IPS-15b (cell line): ENCODE data around the gene CORO2B.

Experiments used
- H3K27me3 ChIP-seq: one replicate; pipeline ENCODE4 v1.6.1; 2013; ENCODE audit warnings: low read length; ENCODE audit not compliant: control insufficient read depth, insufficient read depth
- H3K36me3 ChIP-seq: one replicate; pipeline ENCODE4 v1.6.1; 2013; ENCODE audit warnings: low read length; ENCODE audit not compliant: control insufficient read depth, insufficient read depth
- H3K4me1 ChIP-seq: one replicate; pipeline ENCODE4 v1.6.1; 2013; ENCODE audit warnings: mild to moderate bottlenecking, low read length; ENCODE audit not compliant: control insufficient read depth, insufficient read depth
- H3K4me3 ChIP-seq: one replicate; pipeline ENCODE4 v1.5.1; 2013; ENCODE audit warnings: low read depth, low read length
- H3K9ac ChIP-seq: one replicate; pipeline ENCODE4 v1.6.1; 2013; ENCODE audit warnings: low read depth, mild to moderate bottlenecking, low read length
- H3K9me3 ChIP-seq: one replicate; pipeline ENCODE4 v1.6.1; 2013; ENCODE audit warnings: mild to moderate bottlenecking, low read length; ENCODE audit not compliant: control insufficient read depth, insufficient read depth

The CORO2B gene

DNA sequence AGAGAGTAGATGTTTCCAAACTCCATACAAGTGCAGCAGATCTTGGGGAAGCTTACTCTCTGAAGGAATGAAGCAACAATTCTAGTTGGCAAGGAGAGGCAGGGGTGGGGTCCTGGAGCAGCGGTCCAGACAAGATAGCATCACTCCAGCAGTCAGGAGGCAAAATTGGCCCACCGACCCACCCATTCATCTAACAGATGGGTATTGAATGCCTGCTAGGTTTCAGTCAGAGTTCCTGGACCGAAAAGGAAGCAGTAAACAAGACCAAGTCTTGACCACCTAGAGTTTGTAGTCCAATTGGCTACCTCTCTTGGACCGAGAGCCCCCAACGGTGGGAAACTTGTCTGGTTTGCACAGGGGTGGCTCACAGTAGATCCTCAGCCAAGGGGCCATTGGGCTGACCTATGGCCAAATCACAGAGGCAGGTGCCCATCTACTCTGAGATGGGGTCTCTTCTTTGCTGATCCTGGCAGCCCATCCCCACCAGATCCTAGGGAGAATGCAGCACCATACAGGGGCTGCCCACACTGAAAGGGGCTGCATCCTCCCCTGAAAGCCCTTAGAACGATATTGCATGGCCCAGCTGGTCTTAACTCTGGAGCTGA, 74.3 kb downstream of the CORO2B start:
- Histone ChIP-seq H3K27me3 (no peaks in the 10 kb centered on the region), H3K9ac (no peak overlapping the region), H3K4me1 (peaks cover 15% of the 10 kb centered on the region), H3K36me3 (no peaks in the 10 kb centered on the region), H3K4me3 (no peak overlapping the region), H3K9me3 (no peaks in the 10 kb centered on the region)

GRCh38 chr15:68653801-68654200, 75.0 kb downstream of the CORO2B start:
- no peaks in the 10 kb centered on the region for H3K9me3 ChIP-seq
- peaks cover 15% of the 10 kb centered on the region for H3K4me1 ChIP-seq
- no peak overlapping the region for H3K9ac ChIP-seq
- no peaks in the 10 kb centered on the region for H3K27me3 ChIP-seq
- no peak overlapping the region for H3K4me3 ChIP-seq
- H3K36me3 ChIP-seq: no peaks in the 10 kb centered on the region

- Histone ChIP-seq H3K4me1 (peaks cover 15% of the 10 kb centered on the region), H3K9me3 (no peaks in the 10 kb centered on the region), H3K36me3 (no peaks in the 10 kb centered on the region), H3K9ac (no peak overlapping the region), H3K4me3 (no peak overlapping the region), H3K27me3 (no peaks in the 10 kb centered on the region)
These were observed 76.2 kb downstream of the CORO2B start for GRCh38 chr15:68654786-68655560.

GRCh38 chr15:68655686-68656437, 77.1 kb downstream of the CORO2B start:
- H3K4me3 ChIP-seq: no peak overlapping the region
- H3K36me3 ChIP-seq: no peaks in the 10 kb centered on the region
- no peak overlapping the region for H3K9ac ChIP-seq
- H3K4me1 ChIP-seq: peaks cover 11% of the 10 kb centered on the region
- no peaks in the 10 kb centered on the region for H3K27me3 ChIP-seq
- H3K9me3 ChIP-seq: no peaks in the 10 kb centered on the region

GRCh38 chr15:68656438-68656739, 77.6 kb downstream of the CORO2B start:
- Histone ChIP-seq H3K36me3 (no peaks in the 10 kb centered on the region), H3K9ac (no peak overlapping the region), H3K27me3 (no peaks in the 10 kb centered on the region)

GRCh38 chr15:68658151-68658550, 79.4 kb downstream of the CORO2B start:
- Histone ChIP-seq H3K36me3 (no peaks in the 10 kb centered on the region), H3K9ac (no peak overlapping the region), H3K4me1 (peaks cover 5% of the 10 kb centered on the region), H3K4me3 (no peak overlapping the region), H3K9me3 (no peaks in the 10 kb centered on the region), H3K27me3 (no peaks in the 10 kb centered on the region)

More at GRCh38 chr15:68656438-68656739, 77.6 kb downstream of the CORO2B start:
- H3K4me3 ChIP-seq: no peak overlapping the region
- H3K4me1 ChIP-seq: peaks cover 11% of the 10 kb centered on the region
- no peaks in the 10 kb centered on the region for H3K9me3 ChIP-seq

DNA sequence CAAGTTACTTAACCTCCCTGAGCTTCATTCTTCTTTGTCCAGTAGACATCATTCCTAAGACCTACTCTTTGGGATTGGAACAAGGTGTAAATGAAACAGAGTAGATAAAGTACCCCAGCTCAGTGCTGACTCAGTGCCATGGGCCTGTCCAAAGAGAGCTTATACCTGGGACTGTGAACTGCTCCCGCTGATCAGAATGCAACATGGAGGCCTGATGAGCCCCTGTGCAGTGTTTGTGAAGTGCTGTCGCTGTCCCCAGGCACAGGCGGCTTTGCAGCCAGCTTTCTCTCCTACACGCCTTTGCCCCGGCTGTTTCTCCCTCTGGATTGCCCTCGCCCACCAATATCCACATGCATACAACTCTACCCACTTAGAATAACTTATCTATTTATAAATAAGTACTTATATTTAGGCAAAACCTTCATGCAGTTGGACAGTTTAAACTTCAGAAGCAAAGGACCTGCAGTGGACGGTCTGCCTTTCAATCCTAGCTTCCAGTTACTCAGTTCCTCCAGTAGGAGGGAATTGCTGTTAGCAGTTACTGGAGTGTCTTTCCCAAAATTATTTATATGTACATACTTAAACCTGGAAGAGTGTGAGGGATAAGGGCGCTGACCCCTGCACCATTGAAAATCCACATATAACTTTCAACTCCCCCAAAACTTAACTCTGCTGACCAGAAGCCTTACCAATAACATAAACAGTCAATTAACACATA, 80.0 kb downstream of the CORO2B start:
- H3K9ac ChIP-seq: no peak overlapping the region
- H3K27me3 ChIP-seq: no peaks in the 10 kb centered on the region
- peaks cover 3% of the 10 kb centered on the region for H3K4me1 ChIP-seq
- H3K36me3 ChIP-seq: no peaks in the 10 kb centered on the region
- H3K4me3 ChIP-seq: no peak overlapping the region
- no peaks in the 10 kb centered on the region for H3K9me3 ChIP-seq

GRCh38 chr15:68663526-68663925, 84.7 kb downstream of the CORO2B start:
- H3K4me3 ChIP-seq: no peak overlapping the region
- H3K36me3 ChIP-seq: no peaks in the 10 kb centered on the region
- H3K4me1 ChIP-seq: peaks cover 7% of the 10 kb centered on the region
- no peaks in the 10 kb centered on the region for H3K9me3 ChIP-seq
- no peak overlapping the region for H3K9ac ChIP-seq
- H3K27me3 ChIP-seq: no peaks in the 10 kb centered on the region

- H3K4me3 ChIP-seq: no peak overlapping the region
- H3K36me3 ChIP-seq: no peaks in the 10 kb centered on the region
- H3K9me3 ChIP-seq: no peaks in the 10 kb centered on the region
- H3K9ac ChIP-seq: no peak overlapping the region
- H3K27me3 ChIP-seq: no peaks in the 10 kb centered on the region
- H3K4me1 ChIP-seq: peaks cover 7% of the 10 kb centered on the region
These were observed 87.5 kb downstream of the CORO2B start for GRCh38 chr15:68666120-68666811.

DNA sequence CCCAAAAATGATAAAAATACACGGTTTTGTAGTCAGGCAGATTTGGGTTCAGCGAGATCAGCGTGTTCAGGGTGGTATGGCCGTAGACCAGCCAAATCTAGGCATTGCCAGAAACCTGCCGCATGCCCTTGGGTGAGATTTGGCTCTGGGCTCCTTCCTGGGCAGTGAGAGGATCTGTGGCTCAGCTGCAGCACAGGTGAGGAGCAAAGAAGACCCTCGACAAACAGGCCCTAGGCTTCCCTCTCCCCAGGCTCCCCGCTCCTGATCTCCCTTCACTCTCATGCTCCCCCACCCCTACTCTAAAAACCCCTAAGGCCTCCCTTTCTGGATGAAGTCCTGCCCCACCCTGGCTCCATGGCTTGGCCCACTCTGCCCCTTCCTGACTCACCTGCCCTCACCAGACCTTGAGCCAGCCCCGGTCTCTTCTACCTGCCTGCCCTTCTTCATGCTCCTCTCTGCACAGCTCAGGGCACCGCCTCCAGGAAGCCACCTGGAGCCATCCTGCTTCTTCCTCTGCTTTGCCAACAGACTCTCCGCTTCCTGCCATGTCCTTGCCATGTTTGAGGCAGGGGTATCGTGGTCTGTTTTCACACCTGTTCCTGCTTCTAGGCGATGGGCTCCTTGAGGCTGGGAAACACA, 88.1 kb downstream of the CORO2B start:
- Histone ChIP-seq H3K9ac (no peak overlapping the region), H3K4me3 (no peak overlapping the region), H3K9me3 (no peaks in the 10 kb centered on the region), H3K4me1 (peaks cover 7% of the 10 kb centered on the region), H3K36me3 (no peaks in the 10 kb centered on the region), H3K27me3 (no peaks in the 10 kb centered on the region)
